Activated T-helper 1 cell treated with anti-CD3 and anti-CD28 coated beads, Interleukin-12 subunit alpha, Interleukin-12 subunit beta, Interleukin-2, Interleukin-4 antibody, amounts not matched to agents 30 ng/mL and 10 ng/mL and 1 ng/mL, durations not matched to agents 14 hours and 24 hours and 36 hours (primary cell): ENCODE results near the gene CALN1. TPM values are rescaled to one million over a fixed set of nuclear protein-coding genes. Genes with fewer than 3 reads are reported as not detected.
A peak's percentile ranks its signal among the peaks of the same experiment; 100 is the strongest.
"Not testable (repeated sequence)": the region's sequence is repeated elsewhere in the genome, so short reads cannot be mapped to it uniquely, and the experiment has no call there.

Experiments
- DNase-seq: peaks from one replicate; pipeline ENCODE4 v3.0.0; 2021; ENCODE audit warnings: low spot score
- H3K27ac Mint-ChIP-seq: one replicate; pipeline ENCODE4 v1.8.0; 2021; ENCODE audit warnings: mild to moderate bottlenecking, mixed read lengths
- H3K27me3 Mint-ChIP-seq: one replicate; pipeline ENCODE4 v1.8.0; 2022; ENCODE audit warnings: mild to moderate bottlenecking, moderate library complexity, mixed read lengths; ENCODE audit not compliant: insufficient read depth
- H3K36me3 Mint-ChIP-seq: one replicate; pipeline ENCODE4 v1.8.0; 2021; ENCODE audit warnings: low read depth, mixed read lengths
- H3K4me1 Mint-ChIP-seq: one replicate; pipeline ENCODE4 v1.8.0; 2021; ENCODE audit warnings: low read depth, mixed read lengths
- H3K4me3 Mint-ChIP-seq: one replicate; pipeline ENCODE4 v1.8.0; 2021; ENCODE audit warnings: mild to moderate bottlenecking, moderate library complexity, mixed read lengths
- H3K9me3 Mint-ChIP-seq: one replicate; pipeline ENCODE4 v1.8.0; 2021; ENCODE audit warnings: mixed read lengths
- intact Hi-C: fragments of 100-400 bp; cut with micrococcal nuclease; formaldehyde crosslinking; loops from one replicate; pipeline ENCODE4 v1.15.1; 2024
- total RNA-seq: library from RNA; stranded (reverse); gene quantifications from 2 replicates; pipeline ENCODE4 v1.2.3, GENCODE V29; 2022

The CALN1 gene
- total RNA-seq, 1 donor from 2014 or later, result not detected

DNA sequence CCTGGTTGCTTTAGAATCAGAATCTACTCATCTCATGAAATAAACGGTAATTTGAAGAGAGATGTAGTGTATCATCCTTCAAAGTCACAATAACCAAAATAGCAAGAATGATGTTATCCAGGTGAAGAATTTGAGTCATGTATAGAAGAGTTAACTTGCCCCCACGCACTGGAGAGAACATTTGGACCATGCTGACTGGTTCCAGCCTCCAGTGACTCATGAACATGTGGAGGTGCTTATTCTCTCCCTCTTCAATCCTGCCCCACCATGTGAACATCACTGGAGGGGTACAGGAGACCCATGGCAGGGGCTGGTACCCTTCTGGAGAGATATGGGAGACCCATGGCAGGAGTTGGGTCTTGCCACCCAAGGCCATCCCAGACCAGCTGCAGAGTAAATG, 427.8 kb downstream of the CALN1 start:
- H3K9me3 Mint-ChIP-seq, result peaks cover 10% of the 10 kb centered on the region
- intact Hi-C loops, result no loop called here
- H3K27me3 Mint-ChIP-seq, result no peaks in the 10 kb centered on the region
- H3K27ac Mint-ChIP-seq, result no peak overlapping the region
- no peaks in the 10 kb centered on the region for H3K36me3 Mint-ChIP-seq
- no peak overlapping the region for H3K4me3 Mint-ChIP-seq
- no peak for DNase-seq
- no peaks in the 10 kb centered on the region for H3K4me1 Mint-ChIP-seq

DNA sequence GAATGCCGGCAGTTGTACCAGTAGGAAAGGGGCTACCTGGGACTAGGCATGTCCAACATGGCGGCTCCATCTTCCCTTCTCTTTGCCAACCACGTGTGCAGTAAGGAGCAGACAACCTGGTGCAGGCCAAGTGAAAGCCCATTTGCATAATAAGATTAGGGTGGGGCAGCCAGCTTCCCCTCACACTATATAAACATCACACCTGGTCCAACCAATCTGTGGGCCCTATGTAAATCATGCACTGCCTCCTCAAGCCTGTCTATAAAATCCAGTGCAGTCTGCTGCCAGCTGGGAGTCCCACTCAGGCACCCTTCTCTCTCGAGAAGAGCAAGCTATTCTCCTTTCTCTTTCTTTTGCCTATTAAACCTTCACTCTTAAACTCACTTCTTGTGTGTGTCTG, 429.3 kb downstream of the CALN1 start:
- Mint-ChIP-seq H3K9me3 (peaks cover 8% of the 10 kb centered on the region), H3K27ac (no peak overlapping the region), H3K27me3 (no peaks in the 10 kb centered on the region), H3K36me3 (no peaks in the 10 kb centered on the region), H3K4me3 (no peak overlapping the region), H3K4me1 (no peaks in the 10 kb centered on the region)
- DNase-seq, result no peak
- intact Hi-C loops, result no loop called here

DNA sequence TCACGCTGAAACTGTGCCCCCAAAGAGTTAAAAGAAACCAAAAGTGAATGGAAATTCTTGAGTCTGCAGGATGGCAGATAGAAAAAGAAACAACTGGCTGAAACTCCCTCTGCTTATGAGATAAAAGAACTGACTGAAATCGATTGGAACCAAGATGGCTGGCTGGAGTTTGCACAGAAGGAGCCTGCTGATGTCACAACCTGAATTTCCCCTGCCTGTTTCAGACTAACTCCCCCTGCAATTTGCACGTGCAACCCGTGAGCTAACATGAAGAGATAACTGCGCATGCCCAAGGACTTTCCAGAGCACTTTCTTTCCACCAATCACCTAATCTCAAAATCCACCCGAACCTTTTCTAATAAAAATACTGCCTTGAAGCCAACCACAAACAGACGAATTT, 435.5 kb downstream of the CALN1 start:
- Mint-ChIP-seq H3K36me3 (no peaks in the 10 kb centered on the region), H3K27me3 (no peaks in the 10 kb centered on the region), H3K4me3 (no peak overlapping the region), H3K27ac (no peak overlapping the region), H3K4me1 (no peaks in the 10 kb centered on the region), H3K9me3 (peaks cover 4% of the 10 kb centered on the region)
- no peak for DNase-seq
- intact Hi-C loops, result no loop called here

DNA sequence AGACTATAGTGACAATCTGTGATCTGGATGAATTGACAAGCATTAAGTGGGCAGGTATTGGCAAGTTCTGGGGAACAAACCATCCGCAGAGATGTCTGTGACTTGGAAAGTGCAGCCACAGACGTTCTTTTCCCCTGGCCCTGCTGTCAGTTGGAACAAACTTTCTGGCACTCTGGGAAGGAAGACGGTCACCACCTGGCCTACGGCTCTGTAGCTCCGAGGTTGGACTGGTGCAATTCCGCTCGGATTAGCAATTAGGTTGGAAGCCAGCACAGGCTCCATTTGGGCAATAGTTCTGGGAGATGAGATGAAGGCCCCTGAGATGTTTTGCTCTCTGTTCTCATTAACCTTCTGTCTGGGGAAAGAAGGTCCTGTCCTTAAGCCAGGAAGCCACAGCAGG, 437.5 kb downstream of the CALN1 start:
- Mint-ChIP-seq H3K4me1 (no peaks in the 10 kb centered on the region), H3K27me3 (no peaks in the 10 kb centered on the region), H3K27ac (no peak overlapping the region), H3K4me3 (no peak overlapping the region), H3K36me3 (no peaks in the 10 kb centered on the region), H3K9me3 (peaks cover 4% of the 10 kb centered on the region)
- intact Hi-C loops, result no loop called here
- DNase-seq, result no peak

DNA sequence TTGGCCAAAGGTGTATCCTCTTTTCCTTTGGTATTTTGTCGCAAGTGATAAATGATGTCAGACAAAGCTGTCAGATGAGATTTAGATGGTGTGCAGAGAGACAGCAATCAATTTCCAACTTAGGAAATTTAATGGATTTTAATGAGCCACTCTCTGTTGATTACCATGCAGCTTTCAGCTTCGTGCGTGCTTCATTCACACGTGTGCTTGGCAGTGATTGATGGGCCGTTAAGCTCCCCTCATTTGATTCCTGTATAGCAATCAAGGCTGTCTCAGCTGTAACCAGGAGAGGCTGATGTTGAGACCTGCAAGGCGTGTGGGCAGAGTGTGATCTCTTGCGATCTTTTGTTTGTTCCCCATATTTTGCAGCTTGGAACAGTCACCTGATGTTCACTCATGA, 439.6 kb downstream of the CALN1 start:
- DNase-seq, result no peak
- Mint-ChIP-seq H3K4me3 (no peak overlapping the region), H3K36me3 (no peaks in the 10 kb centered on the region), H3K9me3 (peaks cover 4% of the 10 kb centered on the region), H3K27ac (no peak overlapping the region), H3K4me1 (no peaks in the 10 kb centered on the region), H3K27me3 (no peaks in the 10 kb centered on the region)
- intact Hi-C loops, result no loop called here

DNA sequence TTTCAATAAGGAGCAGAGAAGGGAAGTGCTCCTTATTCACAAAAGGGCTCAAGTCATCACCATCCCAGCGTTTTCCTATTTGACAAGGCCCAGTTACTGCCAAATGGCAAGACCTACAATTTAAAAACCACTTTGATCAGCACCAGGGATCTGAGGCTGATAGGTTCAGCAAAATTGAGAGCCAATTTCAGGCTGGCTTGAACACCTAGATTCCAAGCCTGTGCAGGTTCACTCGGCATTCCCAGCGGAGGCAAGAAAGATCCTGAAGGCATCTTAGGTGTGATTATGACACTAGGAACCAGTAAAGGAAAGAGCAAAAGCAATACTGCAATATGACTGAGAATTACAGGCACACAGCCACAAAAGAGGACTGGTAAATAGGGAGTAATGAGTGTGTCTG, 441.4 kb downstream of the CALN1 start:
- Mint-ChIP-seq H3K36me3 (no peaks in the 10 kb centered on the region), H3K9me3 (no peaks in the 10 kb centered on the region), H3K27ac (peak overlapping the region; percentile 56), H3K4me3 (no peak overlapping the region), H3K4me1 (no peaks in the 10 kb centered on the region), H3K27me3 (no peaks in the 10 kb centered on the region)
- DNase-seq, result no peak
- intact Hi-C loops, result no loop called here

DNA sequence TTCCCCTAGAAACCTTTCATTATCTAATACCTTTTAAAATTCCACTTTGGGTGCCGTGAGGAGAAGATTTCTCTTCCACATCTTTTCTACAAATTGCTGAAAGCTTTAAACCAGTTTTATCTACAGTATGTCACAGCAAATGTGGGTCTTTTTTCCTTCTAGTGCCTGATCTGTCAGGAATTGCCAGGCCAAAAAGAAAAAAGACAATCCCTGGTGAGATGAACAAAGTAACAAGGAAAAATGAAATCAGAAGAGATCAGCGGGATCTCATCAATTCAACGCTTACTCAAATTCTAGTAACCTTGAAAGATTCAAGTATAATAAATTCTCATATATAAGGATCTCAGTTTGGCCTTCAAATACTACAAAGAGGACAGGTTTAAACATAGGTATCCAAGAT, 449.5 kb downstream of the CALN1 start:
- no peaks in the 10 kb centered on the region for H3K36me3 Mint-ChIP-seq
- no peak overlapping the region for H3K4me3 Mint-ChIP-seq
- no peaks in the 10 kb centered on the region for H3K27me3 Mint-ChIP-seq
- H3K9me3 Mint-ChIP-seq, result peaks cover 4% of the 10 kb centered on the region
- H3K27ac Mint-ChIP-seq, result no peak overlapping the region
- DNase-seq, result no peak
- H3K4me1 Mint-ChIP-seq, result no peaks in the 10 kb centered on the region
- intact Hi-C loops, result no loop called here

DNA sequence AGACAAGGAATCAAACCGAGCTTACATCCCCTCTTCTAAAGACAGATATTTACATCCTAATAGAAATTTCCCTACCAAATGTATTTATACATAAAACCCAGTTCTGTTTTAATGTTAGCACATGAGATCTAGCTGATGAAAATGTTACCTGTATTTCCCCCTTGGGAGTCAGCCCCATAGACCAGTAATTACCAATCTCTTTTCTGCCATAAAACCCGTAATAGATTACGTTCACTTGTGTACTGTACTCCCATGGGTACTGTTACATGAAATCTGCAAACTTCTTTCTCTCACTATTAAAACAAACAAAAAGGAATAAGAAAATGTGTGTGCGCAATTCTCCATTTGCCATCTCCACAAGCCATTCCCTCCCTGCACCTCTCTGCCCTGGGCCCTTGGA, 450.9 kb downstream of the CALN1 start:
- Mint-ChIP-seq H3K27me3 (no peaks in the 10 kb centered on the region), H3K4me3 (no peak overlapping the region), H3K9me3 (peaks cover 4% of the 10 kb centered on the region), H3K27ac (no peak overlapping the region), H3K4me1 (no peaks in the 10 kb centered on the region), H3K36me3 (no peaks in the 10 kb centered on the region)
- intact Hi-C loops, result no loop called here
- DNase-seq, result no peak

DNA sequence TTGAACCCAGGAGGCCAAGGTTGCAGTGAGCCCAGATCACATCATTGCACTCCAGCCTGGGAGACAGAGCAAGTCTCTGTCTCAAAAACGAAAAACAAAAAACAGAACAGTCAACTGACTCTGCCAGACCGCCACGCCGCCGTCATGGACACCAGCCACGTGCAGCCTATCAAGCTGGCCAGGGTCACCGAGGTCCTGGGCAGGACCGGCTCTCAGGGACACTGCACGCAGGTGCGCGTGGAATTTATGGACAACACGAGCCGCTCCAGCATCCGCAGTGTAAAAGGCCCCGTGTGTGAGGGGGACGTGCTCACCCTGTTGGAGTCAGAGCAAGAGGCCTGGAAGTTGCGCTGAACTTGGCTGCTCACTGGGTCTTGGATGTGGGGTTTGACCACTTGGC, 470.0 kb downstream of the CALN1 start:
- Mint-ChIP-seq H3K36me3 (no peaks in the 10 kb centered on the region), H3K27me3 (no peaks in the 10 kb centered on the region), H3K4me1 (no peaks in the 10 kb centered on the region), H3K4me3 (no peak overlapping the region), H3K27ac (no peak overlapping the region), H3K9me3 (peaks cover 25% of the 10 kb centered on the region)
- intact Hi-C loops, result no loop called here
- DNase-seq, result no peak

DNA sequence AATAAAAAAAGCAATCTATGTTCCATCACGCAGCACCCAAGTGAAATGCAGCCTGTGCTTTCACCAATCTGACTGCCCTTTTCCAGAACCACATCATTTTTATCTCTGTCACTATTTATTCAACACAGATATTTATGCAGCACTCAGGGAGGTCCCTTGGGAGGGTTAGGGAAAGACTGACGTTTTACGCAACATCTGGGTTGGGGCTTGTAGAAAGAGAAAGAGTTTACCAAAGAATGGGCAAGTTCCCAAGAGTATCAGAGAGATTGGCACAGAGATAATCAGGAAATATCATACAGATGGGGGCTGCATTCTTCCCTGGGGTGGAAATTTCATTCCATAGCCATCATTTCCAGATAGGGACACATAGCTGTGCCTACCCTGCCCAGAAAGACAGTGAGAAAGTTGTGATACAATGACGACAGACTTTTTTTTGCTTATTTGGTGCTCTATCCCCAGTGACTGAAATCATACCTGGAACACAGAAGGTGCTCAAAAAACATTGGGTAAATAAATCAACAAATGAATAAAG, 474.2 kb downstream of the CALN1 start:
- intact Hi-C loops, result no loop called here

DNA sequence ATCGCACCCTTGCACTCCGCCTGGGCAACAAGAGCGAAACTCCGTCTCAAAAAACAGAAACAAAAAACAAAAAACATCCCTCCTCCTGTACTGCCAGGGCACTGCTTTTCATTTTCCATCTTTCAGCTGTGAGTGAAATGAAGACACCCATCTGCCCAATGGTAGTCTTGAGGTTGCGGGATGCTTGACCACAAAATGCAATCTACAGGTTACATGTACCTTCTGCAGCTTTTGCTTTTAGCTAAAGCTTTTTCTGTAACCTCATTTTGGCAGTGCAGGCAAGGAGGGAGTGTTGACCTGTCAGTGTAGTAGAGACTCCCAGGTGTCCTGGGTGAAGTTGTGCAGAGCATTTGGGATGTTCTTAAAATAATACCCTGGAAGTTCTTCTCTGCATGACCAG, 476.5 kb downstream of the CALN1 start:
- DNase-seq, result no peak
- Mint-ChIP-seq H3K4me1 (no peaks in the 10 kb centered on the region), H3K9me3 (peaks cover 30% of the 10 kb centered on the region), H3K4me3 (no peak overlapping the region), H3K27me3 (no peaks in the 10 kb centered on the region), H3K36me3 (no peaks in the 10 kb centered on the region), H3K27ac (no peak overlapping the region)
- intact Hi-C loops, result no loop called here

More for the DNA sequence above, 474.2 kb downstream of the CALN1 start:
- H3K9me3 Mint-ChIP-seq, result peaks cover 39% of the 10 kb centered on the region
- no peaks in the 10 kb centered on the region for H3K27me3 Mint-ChIP-seq
- no peak overlapping the region for H3K4me3 Mint-ChIP-seq
- no peak for DNase-seq
- H3K36me3 Mint-ChIP-seq, result no peaks in the 10 kb centered on the region
- H3K4me1 Mint-ChIP-seq, result no peaks in the 10 kb centered on the region
- H3K27ac Mint-ChIP-seq, result no peak overlapping the region

DNA sequence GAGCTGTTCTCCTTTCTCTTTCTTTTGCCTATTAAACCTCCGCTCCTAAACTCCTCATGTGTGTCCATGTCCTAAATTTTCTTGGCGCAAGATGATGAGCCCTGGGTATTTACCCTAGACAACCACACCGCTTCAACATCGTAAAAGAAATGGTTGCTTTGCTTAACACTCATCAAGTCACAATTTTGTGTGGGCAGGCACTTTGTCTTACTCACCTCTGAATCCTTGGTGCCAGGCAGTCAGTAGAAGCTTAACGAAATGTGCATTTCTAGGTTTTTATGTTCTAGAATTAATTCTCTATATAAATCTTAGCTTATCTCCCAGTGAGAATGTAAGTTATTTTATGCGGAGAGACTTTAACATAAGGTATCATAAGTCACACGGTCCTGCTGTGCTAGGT, 478.7 kb downstream of the CALN1 start:
- H3K27me3 Mint-ChIP-seq, result no peaks in the 10 kb centered on the region
- H3K4me3 Mint-ChIP-seq, result no peak overlapping the region
- intact Hi-C loops, result no loop called here
- no peak overlapping the region for H3K27ac Mint-ChIP-seq
- DNase-seq, result no peak
- H3K9me3 Mint-ChIP-seq, result peaks cover 40% of the 10 kb centered on the region
- H3K4me1 Mint-ChIP-seq, result no peaks in the 10 kb centered on the region
- H3K36me3 Mint-ChIP-seq, result no peaks in the 10 kb centered on the region

DNA sequence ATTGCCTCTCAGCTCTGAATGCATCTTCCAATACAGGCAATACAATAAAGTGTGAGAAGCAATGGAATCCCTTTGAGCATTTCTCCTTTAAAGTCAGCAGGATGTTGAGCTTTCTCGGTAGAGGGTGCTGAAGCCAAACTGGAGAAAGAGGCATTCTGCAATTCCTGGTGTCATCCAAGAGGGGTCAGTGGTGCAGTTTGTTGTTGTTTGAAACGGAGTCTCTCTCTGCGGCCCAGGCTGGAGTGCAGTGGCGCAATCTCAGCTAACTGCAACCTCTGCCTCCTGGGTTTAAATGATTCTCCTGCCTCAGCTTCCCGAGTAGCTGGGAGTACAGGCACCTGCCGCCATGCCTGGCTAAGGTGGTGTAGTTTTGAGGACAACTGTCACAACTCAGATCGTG, 486.5 kb downstream of the CALN1 start:
- Mint-ChIP-seq H3K9me3 (peaks cover 31% of the 10 kb centered on the region), H3K36me3 (peaks cover 2% of the 10 kb centered on the region), H3K4me1 (no peaks in the 10 kb centered on the region), H3K4me3 (no peak overlapping the region), H3K27me3 (no peaks in the 10 kb centered on the region), H3K27ac (no peak overlapping the region)
- intact Hi-C loops, result no loop called here
- no peak for DNase-seq

DNA sequence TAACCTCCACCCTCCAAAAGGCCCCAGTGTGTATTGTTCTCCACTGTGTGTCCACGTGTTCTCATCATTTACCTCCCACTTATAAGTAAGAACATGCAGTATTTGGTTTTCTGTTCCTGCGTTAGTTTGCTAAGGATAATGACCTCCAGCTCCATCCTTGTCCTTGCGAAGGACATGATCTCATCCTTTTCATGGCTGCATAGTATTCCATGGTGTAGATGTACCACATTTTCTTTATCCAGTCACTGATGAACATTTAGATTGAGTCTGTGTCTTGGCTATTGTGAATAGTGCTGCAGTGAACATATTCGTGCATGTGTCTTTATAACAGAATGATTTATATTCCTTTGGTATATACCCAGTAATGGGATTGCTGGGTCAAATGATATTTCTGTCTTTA, 497.9 kb downstream of the CALN1 start:
- DNase-seq, intact Hi-C loops, H3K27me3 Mint-ChIP-seq, H3K36me3 Mint-ChIP-seq, H3K4me1 Mint-ChIP-seq, H3K4me3 Mint-ChIP-seq, H3K27ac Mint-ChIP-seq: not testable (repeated sequence)
- peaks cover 29% of the 10 kb centered on the region for H3K9me3 Mint-ChIP-seq
